H1 (cell line): Measurements from ENCODE around the gene MRPL52. TPM values are rescaled to one million over a fixed set of nuclear protein-coding genes. Genes with fewer than 3 reads are reported as not detected.

Experiments used
- CTCF ChIA-PET: fragments of 300-600 bp; sonication (Branson Sonifier 250); formaldehyde crosslinking; loops from one replicate; lab custom pipeline; 2021; ENCODE audit not compliant: partially characterized antibody; lab: Charles Lee
- POLR2A ChIA-PET: fragments of 300-600 bp; sonication (Branson Sonifier 250); formaldehyde crosslinking; loops from one replicate; lab custom pipeline; 2021; ENCODE audit warnings: inconsistent platforms; ENCODE audit not compliant: partially characterized antibody; lab: Charles Lee
- DNase-seq, 2 experiments: peaks; one replicate each; pipeline versions ENCODE4 v3.0.0 to v3.0.0-alpha.2; 2010 to 2022; ENCODE audit warnings: low spot score in 2 of 2, low read depth in 1 of 2, mixed read lengths in 1 of 2
- FAIRE-seq: peaks from 2 replicates; lab custom pipeline; 2011; peaks lifted over from hg19 to GRCh38; lab: Jason Lieb, UNC
- H2AFZ ChIP-seq: 2 replicates; pipeline ENCODE4 v1.8.1; 2012; ENCODE audit warnings: low read length, inconsistent platforms
- H2AK5ac ChIP-seq: 2 replicates; pipeline ENCODE4 v1.6.1; 2013; ENCODE audit warnings: low read depth, low read length
- H2BK120ac ChIP-seq: replicated peaks from 2 replicates; pipeline ENCODE3; 2013; ENCODE audit warnings: low read depth, low read length, inconsistent platforms
- H2BK12ac ChIP-seq: 2 replicates; pipeline ENCODE4 v1.6.1; 2013; ENCODE audit warnings: low read depth, low read length
- H2BK15ac ChIP-seq: 2 replicates; pipeline ENCODE4 v1.6.1; 2013; ENCODE audit warnings: low read length
- H2BK20ac ChIP-seq: 2 replicates; pipeline ENCODE4 v1.6.1; 2013; ENCODE audit warnings: low read length
- H2BK5ac ChIP-seq: 2 replicates; pipeline ENCODE4 v1.6.1; 2013; ENCODE audit warnings: low read depth, low read length
- H3K14ac ChIP-seq: 2 replicates; pipeline ENCODE4 v1.6.1; 2013; ENCODE audit warnings: inconsistent platforms; ENCODE audit not compliant: insufficient read length
- H3K18ac ChIP-seq: 2 replicates; pipeline ENCODE4 v1.6.1; 2013; ENCODE audit warnings: low read length; ENCODE audit errors: extremely low read depth
- H3K23ac ChIP-seq: 2 replicates; pipeline ENCODE4 v1.6.1; 2013; ENCODE audit warnings: inconsistent platforms; ENCODE audit not compliant: insufficient read length
- H3K23me2 ChIP-seq: 2 replicates; pipeline ENCODE4 v1.6.1; 2013; ENCODE audit warnings: low read depth, low read length
- H3K27ac ChIP-seq: 2 replicates; pipeline ENCODE4 v1.6.1; 2011; ENCODE audit warnings: low read depth, low read length, inconsistent platforms
- H3K27me3 ChIP-seq, 4 experiments: replicated peaks in 1 of 4; 1 replicate in 1 of 4; 2 replicates in 3 of 4; pipeline versions ENCODE4 v1.6.1 to v1.8.1; 2011 to 2013; ENCODE audit warnings: low read length in 3 of 4, mild to moderate bottlenecking in 3 of 4, inconsistent platforms in 2 of 4, mixed read lengths in 2 of 4, moderate library complexity in 1 of 4; ENCODE audit not compliant: control insufficient read depth in 3 of 4, insufficient read depth in 3 of 4; ENCODE audit errors: extremely low read depth in 1 of 4
- H3K36me3 ChIP-seq, 4 experiments: 2 replicates each; pipeline versions ENCODE4 v1.6.1 to v1.8.1; 2011 to 2013; ENCODE audit warnings: mild to moderate bottlenecking in 4 of 4, low read length in 3 of 4, moderate library complexity in 2 of 4, control low read depth in 1 of 4, inconsistent platforms in 1 of 4; ENCODE audit not compliant: insufficient read depth in 4 of 4, control insufficient read depth in 2 of 4
- H3K4ac ChIP-seq: replicated peaks from 2 replicates; pipeline ENCODE3; 2013; ENCODE audit warnings: low read length, low read depth, mixed read lengths, inconsistent platforms; ENCODE audit not compliant: insufficient read length
- H3K4me1 ChIP-seq, 4 experiments: replicated peaks in 1 of 4; 1 replicate in 1 of 4; 2 replicates in 3 of 4; pipeline versions ENCODE4 v1.6.1 to v1.8.1; 2011 to 2013; ENCODE audit warnings: low read length in 3 of 4, inconsistent platforms in 2 of 4, mixed read lengths in 1 of 4; ENCODE audit not compliant: insufficient read depth in 4 of 4, control insufficient read depth in 3 of 4
- H3K4me2 ChIP-seq, 2 experiments: 2 replicates each; pipeline versions ENCODE4 v1.6.1 to v1.8.1; 2011 to 2013; ENCODE audit warnings: low read depth in 2 of 2, low read length in 2 of 2, control low read depth in 1 of 2, inconsistent platforms in 1 of 2, mild to moderate bottlenecking in 1 of 2; ENCODE audit not compliant: insufficient read depth in 1 of 2
- H3K4me3 ChIP-seq, 4 experiments: fragments of 200-600, 300-600 bp in 1 of 4; sonication (generic), shearing (Covaris generic), sonication (Bioruptor Twin) in 1 of 4; 2 replicates each; pipeline versions ENCODE4 v1.5.1 to v1.8.1; 2011 to 2016; ENCODE audit warnings: low read length in 4 of 4, low read depth in 3 of 4, control low read depth in 2 of 4, inconsistent platforms in 2 of 4, mild to moderate bottlenecking in 2 of 4, mixed read lengths in 1 of 4, moderate library complexity in 1 of 4; ENCODE audit not compliant: insufficient read depth in 2 of 4; ENCODE audit errors: extremely low read depth in 1 of 4
- H3K56ac ChIP-seq: replicated peaks from 2 replicates; pipeline ENCODE3; 2013; ENCODE audit warnings: low read depth, mild to moderate bottlenecking, mixed read lengths, low read length, inconsistent platforms; ENCODE audit not compliant: insufficient read length
- H3K79me1 ChIP-seq: 2 replicates; pipeline ENCODE4 v1.6.1; 2013; ENCODE audit warnings: low read depth, low read length, control low read depth
- H3K79me2 ChIP-seq, 2 experiments: 2 replicates each; pipeline versions ENCODE4 v1.6.1 to v1.8.1; 2012 to 2013; ENCODE audit warnings: low read length in 2 of 2, mild to moderate bottlenecking in 2 of 2, inconsistent platforms in 1 of 2; ENCODE audit not compliant: insufficient read depth in 2 of 2, control insufficient read depth in 1 of 2
- H3K9ac ChIP-seq, 4 experiments: replicated peaks in 1 of 4; 1 replicate in 1 of 4; 2 replicates in 3 of 4; pipeline versions ENCODE4 v1.6.1 to v1.8.1; 2011 to 2013; ENCODE audit warnings: low read depth in 3 of 4, low read length in 3 of 4, control low read depth in 2 of 4, mild to moderate bottlenecking in 2 of 4, moderate library complexity in 2 of 4, inconsistent platforms in 1 of 4; ENCODE audit errors: extremely low read depth in 1 of 4
- H3K9me3 ChIP-seq, 2 experiments: 2 replicates each; pipeline versions ENCODE4 v1.6.1 to v1.8.1; 2012 to 2013; ENCODE audit warnings: mild to moderate bottlenecking in 2 of 2, moderate library complexity in 2 of 2, control low read depth in 1 of 2, inconsistent platforms in 1 of 2, low read depth in 1 of 2, low read length in 1 of 2, mixed read lengths in 1 of 2; ENCODE audit not compliant: insufficient read depth in 2 of 2
- H4K20me1 ChIP-seq, 2 experiments: replicated peaks in 1 of 2; 2 replicates each; pipeline versions ENCODE3 to v1.8.1; 2011 to 2013; ENCODE audit warnings: inconsistent platforms in 2 of 2, low read length in 2 of 2, mild to moderate bottlenecking in 1 of 2; ENCODE audit not compliant: insufficient read depth in 2 of 2, control insufficient read depth in 1 of 2
- H4K5ac ChIP-seq: 2 replicates; pipeline ENCODE4 v1.6.1; 2013; ENCODE audit warnings: low read length, low read depth, mixed read lengths, inconsistent platforms; ENCODE audit not compliant: insufficient read length
- H4K8ac ChIP-seq: 2 replicates; pipeline ENCODE4 v1.8.0; 2013; ENCODE audit warnings: mild to moderate bottlenecking, moderate library complexity, low read length, inconsistent platforms; ENCODE audit not compliant: insufficient read depth; ENCODE audit errors: extremely low read depth
- H4K91ac ChIP-seq: replicated peaks from 2 replicates; pipeline ENCODE3; 2013; ENCODE audit warnings: low read length, mixed read lengths, inconsistent platforms; ENCODE audit not compliant: insufficient read length
- BRCA1 ChIP-seq: IDR thresholded peaks from 2 replicates; pipeline ENCODE4 v1.6.1; 2012; ENCODE audit warnings: low read depth, low read length, improper control_type of control experiment
- CHD1 ChIP-seq: IDR thresholded peaks from 2 replicates; pipeline ENCODE4 v1.6.1; 2012; ENCODE audit warnings: low read depth, low read length, improper control_type of control experiment
- E2F6 ChIP-seq: IDR thresholded peaks from 2 replicates; pipeline ENCODE4 v1.6.1; 2012; ENCODE audit warnings: inconsistent platforms
- SP2 ChIP-seq: IDR thresholded peaks from 2 replicates; pipeline ENCODE4 v1.6.1; 2012; ENCODE audit warnings: mild to moderate bottlenecking, low read length, inconsistent platforms
- WGBS, 2 experiments: shearing (Covaris generic) in 1 of 2; methylation state at CpG; one replicate each; pipeline versions ENCODE4 v1.1.6 to v1.1.7; 2013 to 2015; ENCODE audit warnings: low lambda C conversion rate in 2 of 2, mixed read lengths in 2 of 2, inconsistent platforms in 1 of 2, low coverage in 1 of 2, missing lambda C conversion rate in 1 of 2; ENCODE audit not compliant: insufficient replicate concordance in 2 of 2, insufficient coverage in 1 of 2, insufficient read length in 1 of 2; ENCODE audit errors: extremely low coverage in 1 of 2, missing lambda C conversion rate in 1 of 2; 5-methylcytosine and 5-hydroxymethylcytosine counted together
- polyA plus RNA-seq, 7 experiments: library from polyadenylated mRNA; depleted of rRNA in 3 of 7; stranded (reverse) in 5 of 7; unstranded in 2 of 7; fragments of >200 nt in 5 of 7; fragments of 200-250 nt in 2 of 7; gene quantifications; 1 replicate in 5 of 7; 2 replicates in 1 of 7; 4 replicates in 1 of 7; pipeline versions ENCODE4 v1.2.1 to v1.2.3, GENCODE V29; 2011 to 2013; ENCODE audit warnings: missing spikeins in 2 of 7, mixed read lengths in 2 of 7
- total RNA-seq: library from RNA; stranded (reverse); fragmentation: NEBNext Ultra II Directional; extraction: Animal tissue kit (Norgen Biotek cat#: 25700); gene quantifications from 2 replicates; pipeline ENCODE4 v1.2.1, GENCODE V29; 2021

The MRPL52 gene
- total and polyA plus RNA-seq, 2 of the 8 experiments (the other 6 are each of a cell fraction or from before 2014, with no cell fraction given): 70.5 to 176 TPM

GRCh38 chr14:22780941-22781300 lies 48.8 kb upstream of the MRPL52 start:
- Histone ChIP-seq H2BK20ac (no peak overlapping the region), H4K8ac (no peak overlapping the region), H3K4me3 (no peak overlapping the region), H3K14ac (no peak overlapping the region), H2BK12ac (0 out of 2 replicates have a peak overlapping the region, but pooled peaks have one; percentile 23), H3K18ac (no peak overlapping the region), H2BK15ac (no peak overlapping the region), H3K4me1 (no peaks in the 10 kb centered on the region; a peak in 1 of 7 replicates), H3K27ac (no peak overlapping the region), H2BK120ac (no peak overlapping the region), H3K4ac (no peak overlapping the region), H3K27me3 (no peaks in the 10 kb centered on the region), H4K91ac (no peak overlapping the region), H4K5ac (no peak overlapping the region), H3K23ac (no peak overlapping the region), H2BK5ac (peak overlapping the region; percentile 26; the same call in 1 of the 2 replicates), H3K9ac (no peak overlapping the region), H4K20me1 (no peaks in the 10 kb centered on the region), H3K4me2 (no peak overlapping the region), H2AFZ (no peak overlapping the region), H3K56ac (no peak overlapping the region), H3K79me1 (no peaks in the 10 kb centered on the region), H3K23me2 (no peaks in the 10 kb centered on the region), H3K79me2 (no peaks in the 10 kb centered on the region), H2AK5ac (no peak overlapping the region), H3K36me3 (no peaks in the 10 kb centered on the region), H3K9me3 (no peaks in the 10 kb centered on the region)
- DNase-seq: no peak
- POLR2A ChIA-PET: interaction anchor here (0.6 to 1.2 kb wide), 3 partner anchors 32 to 195 kb away, joined by 3 to 4 read pairs (median 3); no protein-coding TSS in a partner anchor
- FAIRE-seq: no peak
- no peak for TF ChIP-seq CHD1
- no peak for TF ChIP-seq E2F6
- TF ChIP-seq SP2: no peak
- no peak for TF ChIP-seq BRCA1
- WGBS, 2 experiments: 88% methylated on average over 5 of the region's 5 CpGs; no CpG with 5 or more reads in 1 of the 2 experiments
- CTCF ChIA-PET: interaction anchor here (0.8 to 3.0 kb wide), 9 partner anchors 13 to 221 kb away, joined by 3 to 13 read pairs (median 5); partner anchors contain the start of gene MRPL52
